ENCODE results near the gene BICDL1.

Gene BICDL1

DNA sequence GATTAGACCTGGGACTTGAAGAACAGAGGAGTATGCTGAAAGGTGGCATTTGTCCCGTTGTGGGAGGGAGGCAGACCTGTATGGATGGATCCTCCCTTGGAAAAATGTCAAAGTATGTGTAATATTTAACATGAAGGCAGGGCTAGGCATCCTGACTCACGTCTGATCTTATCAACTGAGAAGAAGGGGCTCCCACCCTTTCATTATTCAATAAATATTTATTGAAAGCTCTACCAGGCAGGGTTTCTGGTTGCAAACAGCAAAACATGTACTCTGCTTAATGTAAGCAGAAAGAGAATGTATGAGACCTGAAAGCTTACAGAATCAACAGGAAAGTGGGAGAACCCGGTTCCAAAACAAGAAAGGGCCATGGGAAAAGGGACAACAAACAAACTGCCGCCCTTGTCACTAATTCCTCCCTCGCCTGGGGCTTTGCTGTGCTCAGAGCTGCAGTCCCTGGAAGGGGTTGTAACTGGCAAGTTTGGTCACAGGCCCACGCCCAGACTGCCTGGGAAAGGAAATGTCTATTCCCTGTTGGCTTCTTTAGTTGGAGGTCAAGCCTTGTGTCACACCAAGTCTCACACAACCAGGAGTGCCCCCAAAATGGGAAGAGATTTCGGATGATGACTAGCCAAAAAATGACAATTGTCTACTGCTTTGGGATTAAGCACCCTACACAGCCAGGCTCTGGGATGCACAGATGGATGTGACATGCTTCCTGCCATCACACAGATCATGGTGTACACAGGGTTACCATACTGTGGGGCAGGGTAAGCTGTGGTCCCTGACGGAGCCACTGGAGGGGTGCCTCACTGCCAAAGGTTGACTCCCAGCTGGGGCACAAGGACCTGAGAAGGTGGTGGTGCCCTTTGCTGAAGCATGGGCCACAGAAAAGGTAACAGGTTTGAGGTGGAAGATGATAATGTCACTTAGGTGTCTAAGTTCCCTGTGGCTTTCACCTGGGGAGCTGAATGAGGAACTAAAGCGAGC, 90.7 kb downstream of the BICDL1 start:
- no peak for DNase-seq (ENCODE audit: low read depth, low spot score)

DNA sequence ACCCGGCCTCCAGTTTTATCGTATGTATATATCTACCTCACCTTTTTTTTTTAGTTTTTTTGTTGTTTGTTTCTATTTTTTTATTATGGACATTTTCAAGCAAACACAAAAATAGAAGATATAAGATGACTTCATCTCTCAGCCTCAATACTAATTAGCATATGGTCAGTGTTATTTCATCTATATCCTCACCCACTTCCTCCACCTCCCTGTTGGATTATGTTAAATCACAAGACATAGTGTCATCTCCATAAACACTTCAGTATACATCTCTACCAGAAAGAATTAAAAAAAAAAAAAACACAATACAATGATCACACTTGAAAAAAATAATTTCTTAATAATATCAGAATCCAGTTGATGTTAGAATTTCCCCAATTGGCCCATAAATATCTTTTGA, 92.6 kb downstream of the BICDL1 start:
- no peak for DNase-seq (ENCODE audit: low read depth, low spot score)

DNA sequence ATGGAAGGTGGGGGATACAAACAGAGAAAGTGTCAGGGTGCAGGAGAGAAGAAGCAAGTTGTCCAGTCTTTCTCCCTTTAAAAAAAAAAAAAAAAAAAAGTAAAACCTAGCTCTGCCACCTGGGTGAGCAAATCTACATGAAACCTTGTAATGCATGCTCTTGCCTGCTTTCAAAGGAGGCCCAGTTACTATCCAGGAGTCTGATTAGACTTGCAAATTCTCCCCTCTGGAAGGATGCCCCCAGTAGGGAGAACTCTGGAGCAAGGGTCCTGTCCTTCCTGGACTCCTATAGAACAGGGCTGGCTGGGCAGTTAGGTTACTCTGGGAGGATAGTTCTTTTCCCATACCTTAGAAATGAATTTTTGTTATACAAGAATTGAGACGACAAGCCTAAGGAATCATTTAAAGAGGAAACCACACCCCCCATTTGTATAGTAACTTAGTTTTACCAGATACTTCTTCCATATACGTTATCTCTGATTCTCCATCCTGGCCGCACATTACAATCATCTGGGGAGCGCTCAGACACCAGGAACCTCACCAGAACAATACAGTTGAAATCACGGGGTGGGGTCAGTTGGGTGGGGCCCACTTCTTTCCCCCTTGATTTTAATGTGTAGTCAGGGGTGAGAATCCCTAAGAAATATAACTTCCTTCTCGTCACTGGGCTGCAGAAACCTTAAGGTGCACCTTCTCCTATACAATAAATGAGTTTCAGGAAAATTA, 97.0 kb downstream of the BICDL1 start:
- DNase-seq (ENCODE audit: low read depth, low spot score): no peak

DNA sequence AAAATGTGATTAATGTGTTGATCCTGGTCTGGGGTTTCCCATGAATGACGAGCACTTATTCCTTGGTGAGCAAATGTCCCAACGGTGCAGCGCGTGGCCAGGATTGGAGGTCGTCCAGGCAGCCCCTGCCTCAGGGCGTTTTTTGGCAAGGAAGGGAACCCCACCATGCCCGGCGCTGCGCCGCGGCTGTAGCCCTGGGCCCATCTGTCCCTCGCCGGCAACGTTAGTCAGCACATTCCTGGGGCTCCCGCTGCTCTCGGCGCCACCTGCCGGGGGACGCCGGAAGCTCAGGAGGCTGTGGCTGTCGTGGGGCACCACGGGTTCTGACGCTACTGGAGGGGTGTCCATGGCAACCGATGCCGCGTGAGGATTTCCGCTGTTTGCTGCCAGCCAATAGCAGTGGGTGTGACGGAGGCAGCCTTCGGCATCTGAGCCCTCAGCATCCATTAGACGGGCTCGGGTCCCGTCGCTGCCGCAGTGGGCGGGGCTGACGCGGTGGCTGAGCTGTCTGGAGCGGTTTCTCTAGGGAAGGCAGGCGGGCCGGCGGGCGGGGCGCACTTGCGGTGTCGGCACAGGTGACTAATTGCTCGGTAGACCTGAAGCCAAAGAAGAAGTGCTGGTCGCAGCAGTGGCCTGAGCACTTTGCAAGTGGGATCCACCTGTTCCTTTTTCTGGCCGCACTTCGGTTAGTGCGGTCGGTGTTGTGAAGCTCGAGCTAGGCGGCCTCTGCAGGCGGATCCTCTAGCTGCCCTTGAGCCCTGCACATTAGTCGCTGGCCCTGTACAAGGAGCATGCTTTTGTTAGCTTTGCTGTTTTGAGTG, 98.0 kb downstream of the BICDL1 start:
- DNase-seq (ENCODE audit: low read depth, low spot score): peak; percentile 98

DNA sequence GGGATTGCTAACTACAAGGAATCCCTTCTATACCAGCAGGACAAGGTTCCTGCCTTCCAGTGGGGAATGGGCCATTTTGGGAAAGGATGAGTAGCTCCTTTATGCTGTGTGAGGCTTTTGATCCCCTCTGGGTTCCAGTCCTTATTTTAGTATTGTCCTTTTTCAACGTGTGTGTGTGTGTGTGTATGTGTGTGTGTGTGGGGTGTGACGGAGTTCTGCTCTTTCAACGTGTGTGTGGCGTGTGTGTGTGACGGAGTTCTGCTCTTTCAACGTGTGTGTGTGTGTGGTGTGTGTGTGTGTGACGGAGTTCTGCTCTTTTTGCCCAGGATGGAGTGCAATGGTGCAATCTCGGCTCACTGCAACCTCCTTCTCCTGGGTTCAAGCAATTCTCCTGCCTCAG, 100.1 kb downstream of the BICDL1 start:
- DNase-seq (ENCODE audit: low read depth, low spot score): no peak

DNA sequence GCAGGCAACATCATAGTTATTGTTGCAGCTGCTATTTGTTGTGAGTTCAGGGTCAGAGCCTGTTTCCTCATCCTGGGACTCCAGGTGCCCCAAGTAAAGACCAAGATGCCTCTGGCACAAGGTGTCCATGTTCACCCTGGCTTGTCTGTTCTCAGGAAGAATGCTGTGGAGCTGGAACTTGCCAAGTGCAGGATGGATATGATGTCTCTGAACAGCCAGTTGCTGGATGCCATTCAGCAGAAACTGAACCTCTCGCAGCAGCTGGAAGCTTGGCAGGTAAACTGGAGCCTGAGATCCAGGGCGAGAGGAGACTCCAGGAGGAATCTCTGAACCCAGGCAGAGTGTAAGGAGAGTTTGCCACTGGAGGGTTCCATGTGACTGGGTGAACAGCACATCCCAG, 100.8 kb downstream of the BICDL1 start:
- DNase-seq (ENCODE audit: low read depth, low spot score): no peak

GRCh38 chr12:120090206-120090605, 101.2 kb downstream of the BICDL1 start:
- DNase-seq (ENCODE audit: low read depth, low spot score): no peak

GRCh38 chr12:120090626-120091295, 101.7 kb downstream of the BICDL1 start:
- no peak for DNase-seq (ENCODE audit: low read depth, low spot score)

- DNase-seq (ENCODE audit: low read depth, low spot score): no peak
These were observed 102.5 kb downstream of the BICDL1 start for GRCh38 chr12:120091371-120092090.

- no peak for DNase-seq (ENCODE audit: low read depth, low spot score)
These were observed 103.7 kb downstream of the BICDL1 start for GRCh38 chr12:120092551-120093335.

DNA sequence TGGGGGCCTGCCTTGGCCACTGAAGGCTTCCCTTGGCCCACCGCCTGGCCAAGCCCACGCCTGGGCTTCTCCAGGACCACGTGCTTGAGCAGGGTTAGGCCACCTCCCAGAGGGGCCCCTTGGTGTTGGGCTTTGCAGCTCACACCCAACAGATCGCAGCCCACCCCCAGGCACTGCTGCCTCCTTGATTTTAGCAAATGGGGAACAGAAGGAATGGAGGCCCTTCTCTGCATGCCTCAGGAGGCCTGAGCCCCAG, 104.2 kb downstream of the BICDL1 start:
- no peak for DNase-seq (ENCODE audit: low read depth, low spot score)

- no peak for DNase-seq (ENCODE audit: low read depth, low spot score)
These were observed 104.7 kb downstream of the BICDL1 start for GRCh38 chr12:120093592-120094355.

DNA sequence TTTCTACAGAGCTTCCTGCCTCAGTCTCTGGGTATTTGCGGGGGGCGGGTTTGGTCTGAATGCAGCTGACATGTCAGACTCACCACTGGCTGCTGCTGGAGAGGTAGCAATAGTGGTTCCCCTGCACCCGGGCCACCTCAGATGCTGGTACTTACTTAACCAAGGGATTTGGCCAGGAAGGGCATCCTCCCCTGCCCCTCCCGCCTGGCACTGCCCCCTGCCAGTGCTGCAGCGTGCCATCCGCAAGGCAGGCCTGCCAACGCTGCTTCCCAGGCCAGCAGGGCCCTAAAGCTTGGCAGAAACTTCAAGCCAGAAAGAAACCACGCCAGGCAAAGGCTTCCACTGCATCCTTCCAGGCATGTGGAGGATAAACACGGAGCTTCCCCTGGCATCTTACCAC, 105.4 kb downstream of the BICDL1 start:
- DNase-seq (ENCODE audit: low read depth, low spot score): no peak

DNA sequence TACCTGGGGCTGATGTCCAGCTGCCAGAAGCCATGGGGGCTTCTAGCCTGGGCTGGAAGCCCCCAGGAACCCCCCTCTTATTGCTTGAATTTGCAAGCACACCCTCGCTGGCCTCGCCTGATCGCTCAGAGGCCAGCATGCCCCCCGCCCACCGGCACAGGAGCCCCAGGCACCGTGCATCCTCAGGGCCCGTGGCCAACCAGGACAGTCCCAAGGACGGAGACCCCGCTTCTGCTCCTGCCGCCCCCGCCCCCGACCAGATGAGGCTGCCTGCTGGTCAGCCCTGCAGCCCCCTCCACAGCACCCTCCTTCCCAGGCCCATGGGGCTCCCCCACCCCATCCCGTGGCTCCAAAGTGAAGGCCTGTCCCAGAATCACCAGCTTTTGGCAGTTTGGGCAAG, 106.3 kb downstream of the BICDL1 start:
- DNase-seq (ENCODE audit: low read depth, low spot score): no peak

GRCh38 chr12:120095736-120096135, 106.7 kb downstream of the BICDL1 start:
- no peak for DNase-seq (ENCODE audit: low read depth, low spot score)

GRCh38 chr12:120096671-120097202, 107.7 kb downstream of the BICDL1 start:
- DNase-seq (ENCODE audit: low read depth, low spot score): no peak

GRCh38 chr12:120098756-120099470, 109.9 kb downstream of the BICDL1 start:
- no peak for DNase-seq (ENCODE audit: low read depth, low spot score)

- no peak for DNase-seq (ENCODE audit: low read depth, low spot score)
These were observed 110.7 kb downstream of the BICDL1 start for GRCh38 chr12:120099738-120100137.

All from activated naive CD8-positive, alpha-beta T cell treated with anti-CD3 and anti-CD28 coated beads, Interleukin-2, amount 50 U/mL, for 16 hours (primary cell).